Mesodermal cell (in vitro differentiated cells): ENCODE results near the gene SMAP1.

Experiments
- H3K27ac ChIP-seq: 2 replicates; pipeline ENCODE4 v1.7.0; 2013; ENCODE audit warnings: mild to moderate bottlenecking, low read depth, low read length, moderate library complexity; ENCODE audit not compliant: severe bottlenecking
- H3K36me3 ChIP-seq: 2 replicates; pipeline ENCODE4 v1.7.1; 2013; ENCODE audit warnings: mild to moderate bottlenecking, low read length, moderate library complexity; ENCODE audit not compliant: control insufficient read depth, insufficient read depth
- H3K4me1 ChIP-seq: one replicate; pipeline ENCODE4 v1.7.1; 2013; ENCODE audit warnings: mild to moderate bottlenecking, low read length; ENCODE audit not compliant: insufficient read depth, control insufficient read depth, poor library complexity, severe bottlenecking
- H3K4me3 ChIP-seq: 2 replicates; pipeline ENCODE4 v1.7.0; 2013; ENCODE audit warnings: low read length, control low read depth, mild to moderate bottlenecking; ENCODE audit not compliant: insufficient read depth, poor library complexity, severe bottlenecking; ENCODE audit errors: extremely low read depth
- H3K9me3 ChIP-seq: 2 replicates; pipeline ENCODE4 v1.7.1; 2013; ENCODE audit warnings: mild to moderate bottlenecking, low read length, moderate library complexity; ENCODE audit not compliant: control insufficient read depth
- WGBS, 2 experiments: methylation state at CpG; one replicate each; pipeline ENCODE4 v1.1.5; 2013; ENCODE audit warnings: missing lambda C conversion rate in 2 of 2; ENCODE audit not compliant: insufficient coverage in 2 of 2; 5-methylcytosine and 5-hydroxymethylcytosine counted together

The SMAP1 gene

GRCh38 chr6:70676821-70677220, 9.1 kb downstream of the SMAP1 start:
- Histone ChIP-seq H3K27ac (no peak overlapping the region), H3K4me1 (peaks cover 12% of the 10 kb centered on the region), H3K9me3 (peaks cover 4% of the 10 kb centered on the region), H3K4me3 (no peak overlapping the region), H3K36me3 (no peaks in the 10 kb centered on the region)
- 100% methylated on average over 1 to 2 of the region's 3 CpGs for WGBS, 2 experiments

DNA sequence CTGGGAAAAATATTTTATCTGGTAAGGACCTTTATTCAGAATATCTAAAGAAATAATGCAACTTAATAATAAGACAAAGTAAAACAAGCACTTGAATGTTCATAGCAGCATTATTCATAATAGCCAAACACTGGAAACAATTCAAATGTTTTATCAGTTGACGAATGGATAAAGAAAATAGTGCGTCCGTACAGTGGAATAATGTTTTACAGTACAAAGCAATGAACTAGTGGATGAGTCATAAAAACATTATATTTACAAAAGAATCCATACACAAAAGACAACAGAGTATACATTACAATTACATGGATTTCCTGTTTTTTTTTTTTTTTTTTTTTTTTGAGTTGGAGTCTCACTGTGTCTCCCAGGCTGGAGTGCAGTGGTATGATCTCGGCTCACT, 12.7 kb downstream of the SMAP1 start:
- no peaks in the 10 kb centered on the region for H3K4me1 ChIP-seq
- H3K36me3 ChIP-seq = no peaks in the 10 kb centered on the region
- peaks cover 4% of the 10 kb centered on the region for H3K9me3 ChIP-seq
- 100% methylated on average over 1 of the region's 4 CpGs for WGBS, 2 experiments
- no peak overlapping the region for H3K4me3 ChIP-seq
- no peak overlapping the region for H3K27ac ChIP-seq

DNA sequence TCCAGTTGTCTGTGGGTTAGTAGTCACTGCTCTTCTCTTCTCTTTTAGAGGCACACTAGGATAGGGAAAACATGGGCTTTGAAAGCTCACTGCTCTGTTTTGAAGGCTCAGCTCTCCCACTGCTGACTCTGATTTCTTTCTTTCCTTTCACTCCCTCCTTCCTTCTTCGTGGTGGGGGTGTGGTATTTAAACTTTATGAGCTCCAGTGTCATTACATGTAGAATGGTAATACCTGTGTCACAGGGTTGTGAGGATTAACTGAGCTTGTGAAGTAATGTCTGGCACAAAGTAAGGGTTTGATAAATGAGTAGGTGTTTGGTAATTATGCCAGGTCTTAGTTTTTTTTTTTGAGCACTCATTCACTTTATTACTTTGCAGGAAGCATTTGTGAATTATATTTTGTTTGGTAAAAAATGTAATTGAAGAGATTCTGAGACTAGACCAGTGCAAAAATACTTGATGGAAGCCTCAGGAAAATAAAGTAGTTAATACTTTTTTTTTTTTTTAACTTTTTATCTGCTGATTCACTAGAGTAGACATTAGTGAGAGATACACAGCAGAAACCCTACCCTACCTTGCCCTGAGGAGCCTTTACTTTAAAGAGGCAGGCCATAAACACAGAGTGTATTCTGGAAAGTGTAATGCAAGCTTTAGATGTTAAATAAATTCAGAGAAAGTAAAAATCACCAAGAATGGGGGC, 17.3 kb downstream of the SMAP1 start:
- H3K9me3 ChIP-seq = no peaks in the 10 kb centered on the region
- WGBS, 2 experiments = no CpG with 5 or more reads among the region's 1 CpG
- H3K4me1 ChIP-seq = no peaks in the 10 kb centered on the region
- H3K4me3 ChIP-seq = no peak overlapping the region
- H3K36me3 ChIP-seq = no peaks in the 10 kb centered on the region
- no peak overlapping the region for H3K27ac ChIP-seq

- Histone ChIP-seq H3K9me3 (no peaks in the 10 kb centered on the region), H3K36me3 (no peaks in the 10 kb centered on the region), H3K27ac (no peak overlapping the region), H3K4me3 (no peak overlapping the region), H3K4me1 (no peaks in the 10 kb centered on the region)
- 71 to 88% methylated on average over 1 of the region's 4 CpGs for WGBS, 2 experiments
Observed at GRCh38 chr6:70685494-70686180, 18.0 kb downstream of the SMAP1 start.

- Histone ChIP-seq H3K27ac (no peak overlapping the region), H3K36me3 (no peaks in the 10 kb centered on the region), H3K9me3 (no peaks in the 10 kb centered on the region), H3K4me1 (no peaks in the 10 kb centered on the region), H3K4me3 (no peak overlapping the region)
- no CpG with 5 or more reads among the region's 3 CpGs for WGBS, 2 experiments
Observed at GRCh38 chr6:70686548-70687133, 19.0 kb downstream of the SMAP1 start.

DNA sequence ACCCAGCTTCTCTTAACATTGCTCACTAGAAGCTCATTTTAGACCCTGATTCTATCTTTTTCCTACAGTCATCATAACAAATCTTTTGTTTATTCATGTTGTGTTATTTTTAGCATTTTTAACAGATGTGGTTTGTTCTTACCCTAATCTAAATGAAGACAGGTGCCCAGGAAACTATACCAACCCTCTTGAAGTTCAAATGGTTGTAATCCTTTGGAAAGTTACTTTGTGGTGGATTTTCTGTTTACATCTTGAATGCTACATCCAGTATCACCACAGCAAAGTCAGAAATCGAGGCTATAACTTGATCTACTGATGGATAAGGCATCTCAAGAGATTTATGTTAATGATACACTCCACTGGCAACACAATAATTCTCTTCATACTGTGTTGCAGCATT, 26.2 kb downstream of the SMAP1 start:
- Histone ChIP-seq H3K4me3 (no peak overlapping the region), H3K9me3 (no peaks in the 10 kb centered on the region), H3K27ac (no peak overlapping the region), H3K4me1 (no peaks in the 10 kb centered on the region), H3K36me3 (no peaks in the 10 kb centered on the region)
- WGBS, 2 experiments = no CpG with 5 or more reads among the region's 1 CpG

DNA sequence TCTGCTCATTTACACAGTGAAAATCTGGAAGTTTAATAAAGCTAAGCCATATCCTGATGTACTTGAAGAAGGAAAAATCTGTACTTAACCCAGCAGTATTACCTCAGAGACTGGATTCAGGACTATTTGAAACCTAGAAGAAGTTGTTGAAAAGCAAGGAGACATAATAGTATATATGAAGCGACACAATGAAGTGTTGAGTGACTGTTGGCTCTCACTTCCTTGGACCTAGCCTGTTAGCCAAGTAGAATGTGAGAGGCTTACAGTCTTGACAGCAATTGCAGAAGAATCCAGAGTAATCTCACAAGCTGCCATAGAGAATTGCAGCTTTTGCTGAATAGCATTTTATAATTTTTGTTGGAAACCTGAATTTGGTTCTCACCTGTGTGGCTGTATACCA, 26.7 kb downstream of the SMAP1 start:
- Histone ChIP-seq H3K36me3 (no peaks in the 10 kb centered on the region), H3K9me3 (no peaks in the 10 kb centered on the region), H3K4me3 (no peak overlapping the region), H3K4me1 (no peaks in the 10 kb centered on the region), H3K27ac (no peak overlapping the region)
- WGBS, 2 experiments = 92 to 100% methylated on average over 1 of the region's 1 CpG

DNA sequence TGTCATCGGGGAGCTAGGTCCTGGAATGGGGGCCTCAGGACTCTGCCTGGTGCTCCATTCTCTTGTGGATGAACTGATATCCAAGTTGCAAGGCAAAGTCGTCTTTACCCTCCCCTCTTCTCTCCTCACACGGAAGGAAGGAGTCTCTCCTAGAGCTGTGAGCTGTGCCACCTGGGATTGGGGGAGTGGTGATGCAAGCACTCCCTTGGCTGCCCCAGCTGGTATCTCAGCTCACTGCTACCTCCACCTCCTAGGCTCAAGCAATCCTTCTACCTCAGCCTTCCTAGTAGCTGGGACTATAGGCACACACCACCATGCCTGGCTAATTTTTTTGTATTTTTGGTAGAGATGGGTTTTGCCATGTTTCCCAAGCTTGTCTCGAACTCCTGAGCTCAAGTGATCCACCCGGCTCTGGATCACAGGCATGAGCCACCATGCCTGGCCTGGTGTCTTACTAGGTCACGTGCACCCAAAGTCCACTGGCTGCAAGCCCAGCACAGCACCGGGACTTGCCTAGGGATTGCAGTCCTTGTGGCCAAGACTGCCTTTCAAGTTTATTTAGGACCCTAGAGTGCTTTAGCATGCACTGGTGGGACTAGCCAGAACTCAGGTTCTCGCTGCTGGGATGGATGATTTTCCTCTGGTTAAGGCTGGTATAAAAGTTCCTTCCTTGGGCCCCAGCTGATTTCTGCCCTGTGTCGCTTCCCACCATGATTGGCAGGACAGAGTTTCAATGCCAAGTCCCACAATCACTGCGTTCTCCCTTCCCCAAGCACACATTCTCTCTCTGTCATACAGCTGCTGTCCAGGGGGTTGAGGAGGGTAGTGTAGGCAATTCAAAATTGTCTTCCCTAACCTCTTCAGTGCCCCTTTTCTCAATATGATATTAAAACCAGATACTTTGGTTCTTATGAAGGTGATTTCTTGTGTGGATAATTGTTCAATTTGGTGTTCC, 33.5 kb downstream of the SMAP1 start:
- no peaks in the 10 kb centered on the region for H3K36me3 ChIP-seq
- no peak overlapping the region for H3K4me3 ChIP-seq
- WGBS, 2 experiments = 81 to 86% methylated on average over 6 of the region's 10 CpGs
- H3K4me1 ChIP-seq = no peaks in the 10 kb centered on the region
- H3K27ac ChIP-seq = no peak overlapping the region
- no peaks in the 10 kb centered on the region for H3K9me3 ChIP-seq

- Histone ChIP-seq H3K4me1 (no peaks in the 10 kb centered on the region), H3K36me3 (no peaks in the 10 kb centered on the region), H3K27ac (no peak overlapping the region), H3K4me3 (no peak overlapping the region), H3K9me3 (no peaks in the 10 kb centered on the region)
- 100% methylated on average over 1 to 2 of the region's 2 CpGs for WGBS, 2 experiments
Observed at GRCh38 chr6:70705772-70706171, 38.1 kb downstream of the SMAP1 start.

DNA sequence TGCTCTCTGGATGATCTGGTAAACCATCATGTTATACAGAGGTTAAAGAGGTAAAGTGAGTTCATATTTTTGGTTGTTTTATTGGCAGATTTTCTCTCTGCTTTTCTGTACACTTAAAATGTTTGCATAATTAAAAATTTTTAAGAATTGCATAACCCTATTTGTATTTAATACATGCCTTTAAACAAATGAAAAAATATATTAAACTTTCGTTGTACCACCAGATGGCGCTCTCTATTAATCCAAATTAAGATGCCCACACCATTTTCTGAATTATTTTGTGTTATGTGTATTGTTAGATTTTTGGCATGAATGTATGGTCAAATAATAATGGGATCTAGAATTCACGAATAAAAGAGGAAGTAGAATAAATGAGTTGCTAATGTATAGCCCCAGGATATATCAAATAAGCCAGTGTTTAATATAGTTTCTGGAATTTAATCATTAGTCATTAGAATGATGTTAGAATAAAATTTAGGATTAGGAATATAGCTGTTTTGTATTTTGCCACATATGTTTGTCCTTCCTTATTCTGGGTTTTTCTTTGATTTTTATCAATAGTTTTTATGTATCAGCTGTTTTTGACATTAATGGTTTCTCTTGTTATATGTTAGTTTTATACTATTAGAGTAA, 38.9 kb downstream of the SMAP1 start:
- Histone ChIP-seq H3K4me1 (no peaks in the 10 kb centered on the region), H3K9me3 (no peaks in the 10 kb centered on the region), H3K36me3 (no peaks in the 10 kb centered on the region), H3K27ac (no peak overlapping the region), H3K4me3 (no peak overlapping the region)
- WGBS, 2 experiments = 0% methylated on average over 1 of the region's 3 CpGs; no CpG with 5 or more reads in 1 of the 2 experiments
